TTC549 (cell line): ENCODE data around the gene HAS3.
"Not testable (repeated sequence)": the region's sequence is repeated elsewhere in the genome, so short reads cannot be mapped to it uniquely, and the experiment has no call there.

ENCODE experiments used
- FAIRE-seq: peaks from 2 replicates; lab custom pipeline; 2012; peaks lifted over from hg19 to GRCh38; lab: Jason Lieb, UNC

HAS3 gene

GRCh38 chr16:69145658-69146057 is 40.2 kb downstream of the HAS3 start:
- no peak for FAIRE-seq

- not testable (repeated sequence) for FAIRE-seq
Observed at GRCh38 chr16:69149621-69150020, 44.2 kb downstream of the HAS3 start.

GRCh38 chr16:69150146-69150865 is 44.9 kb downstream of the HAS3 start:
- FAIRE-seq: peak; percentile 94

- no peak for FAIRE-seq
Observed at GRCh38 chr16:69157196-69157595, 51.7 kb downstream of the HAS3 start.

- FAIRE-seq: no peak
Observed at GRCh38 chr16:69160192-69160591, 54.7 kb downstream of the HAS3 start.

GRCh38 chr16:69165584-69165983 is 60.1 kb downstream of the HAS3 start:
- no peak for FAIRE-seq

- FAIRE-seq: no peak
Observed at GRCh38 chr16:69166221-69166833, 60.9 kb downstream of the HAS3 start.

- no peak for FAIRE-seq
Observed at GRCh38 chr16:69166946-69167930, 61.8 kb downstream of the HAS3 start.
